GM21360 (cell line): ENCODE data around the gene ACR.
"Not testable (repeated sequence)": the region's sequence is repeated elsewhere in the genome, so short reads cannot be mapped to it uniquely, and the experiment has no call there.

Experiments
- ATAC-seq: cut with Tn5 transposase; IDR thresholded peaks from one replicate; pipeline ENCODE4 v1.9.1; 2021; ENCODE audit warnings: mild to moderate bottlenecking, moderate library complexity; ENCODE audit not compliant: unreplicated experiment

The ACR gene

DNA sequence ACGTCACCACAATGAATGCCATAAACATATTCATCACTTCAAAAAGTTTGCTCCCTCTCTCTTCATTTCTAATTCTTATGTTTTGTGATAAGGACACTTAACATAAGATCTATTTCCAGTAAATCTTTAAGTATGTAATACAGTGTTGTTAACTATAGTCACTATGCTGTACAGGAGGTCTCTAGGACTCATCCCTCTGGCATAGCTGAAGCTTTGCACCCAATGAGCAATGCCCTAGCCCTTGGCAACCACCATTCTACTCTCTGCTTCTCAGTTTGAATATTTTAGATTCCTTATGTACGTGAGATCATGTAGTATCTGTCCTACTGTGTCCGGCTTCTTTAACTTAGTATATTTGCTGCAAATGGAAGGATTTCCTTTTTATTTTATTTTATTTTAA, 26.3 kb downstream of the ACR start:
- not testable (repeated sequence) for ATAC-seq

- ATAC-seq, result not testable (repeated sequence)
These were observed 37.1 kb downstream of the ACR start for GRCh38 chr22:50775132-50775531.

DNA sequence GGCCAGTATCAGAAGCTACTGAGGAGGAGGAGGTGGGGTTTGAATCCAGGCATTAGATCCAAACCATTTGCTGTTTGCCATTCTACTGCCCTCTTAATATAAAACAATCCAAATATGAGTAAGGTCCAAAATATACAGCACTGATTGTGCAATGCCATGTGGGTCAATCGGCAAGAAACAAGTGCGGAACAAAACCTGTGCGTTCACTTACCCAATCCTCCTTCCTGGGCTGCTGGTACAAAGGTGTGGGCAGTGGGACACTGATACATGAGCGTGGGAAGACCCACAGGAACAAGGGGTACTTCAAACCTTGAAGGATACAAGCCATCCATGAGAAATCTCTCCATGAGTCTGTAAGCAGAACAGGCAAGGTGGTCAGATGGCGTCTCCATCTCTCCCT, 39.6 kb downstream of the ACR start:
- ATAC-seq, result not testable (repeated sequence)

- not testable (repeated sequence) for ATAC-seq
These were observed 42.2 kb downstream of the ACR start for GRCh38 chr22:50780244-50780643.

- not testable (repeated sequence) for ATAC-seq
These were observed 44.2 kb downstream of the ACR start for GRCh38 chr22:50782253-50782652.

DNA sequence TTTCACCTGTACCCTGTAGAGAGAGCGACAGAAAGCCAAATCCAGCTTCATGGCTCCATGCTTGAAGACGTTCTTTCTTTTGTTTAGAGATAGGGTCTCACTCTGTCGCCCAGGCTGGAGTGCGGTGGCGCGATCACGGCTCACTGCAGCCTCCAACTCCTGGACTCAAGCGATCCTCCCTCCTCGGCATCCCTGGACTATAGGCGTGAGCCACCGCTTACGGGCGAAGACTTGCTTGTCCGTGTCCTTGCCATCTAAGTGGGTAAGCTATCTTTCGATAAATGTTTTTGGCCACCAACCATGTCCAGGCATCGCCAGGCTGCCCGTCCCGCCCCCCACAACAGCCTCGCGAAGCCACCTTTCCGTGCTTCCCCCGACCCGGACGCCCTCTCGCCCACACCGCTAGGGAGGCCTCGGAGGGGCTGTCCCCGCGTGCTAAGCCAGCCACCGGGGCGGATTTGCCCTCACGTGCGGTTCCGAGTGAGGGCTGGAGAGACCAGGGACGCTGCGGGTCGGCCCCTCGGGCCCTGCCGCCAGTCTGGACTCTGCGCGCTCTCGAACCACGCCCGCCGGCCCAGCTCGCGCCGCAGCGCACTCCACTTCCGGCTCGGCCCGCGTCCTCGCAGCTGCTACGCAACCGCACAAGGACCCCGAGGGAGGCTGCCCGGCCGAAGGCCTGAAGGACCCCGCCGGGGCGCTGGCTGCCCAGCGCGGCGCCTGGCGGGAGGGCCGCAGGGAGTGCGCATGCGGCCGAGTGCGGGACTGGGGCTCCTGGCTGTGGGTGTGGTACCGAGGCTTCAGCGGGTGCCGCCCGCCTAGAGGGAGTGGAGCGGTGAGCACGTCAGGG, 45.3 kb downstream of the ACR start, which contains the start of gene RABL2B:
TSS of gene RABL2B (minus strand) at position 604 of the 847 bp plus-strand sequence. CDS start 1,342 bp downstream, outside the sequence.
- ATAC-seq, result peak; percentile 93

DNA sequence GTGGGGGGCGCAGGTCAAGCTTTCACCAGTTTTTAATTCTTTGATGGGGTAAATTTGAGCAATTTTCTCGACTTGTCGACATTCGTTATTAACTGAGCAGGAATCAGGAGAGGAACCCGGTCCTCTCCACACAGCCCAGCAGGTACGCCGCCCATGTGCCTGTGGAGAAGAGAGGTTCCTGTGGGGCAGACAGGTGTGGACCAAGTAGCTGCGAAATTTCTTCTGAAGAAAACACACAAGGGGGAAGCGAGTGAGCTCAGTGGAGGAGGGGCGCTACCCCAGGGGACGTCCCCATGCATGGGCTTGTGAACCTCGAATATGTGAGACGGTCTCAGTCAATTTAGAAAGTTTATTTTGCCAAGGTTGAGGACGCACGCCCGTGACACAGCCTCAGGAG, 45.9 kb downstream of the ACR start:
- ATAC-seq, result peak; percentile 20

- not testable (repeated sequence) for ATAC-seq
These were observed 47.3 kb downstream of the ACR start for GRCh38 chr22:50785289-50785688.

- ATAC-seq, result not testable (repeated sequence)
These were observed 48.9 kb downstream of the ACR start for GRCh38 chr22:50786936-50787335.
